NCI-H526 treated with DMSO at 0.1 percent for 48 hours (cell line): Measurements from ENCODE around the gene BFAR.
"Not testable (repeated sequence)": the region's sequence is repeated elsewhere in the genome, so short reads cannot be mapped to it uniquely, and the experiment has no call there.

Experiments used
- DNase-seq: peaks from one replicate; lab custom pipeline; 2025; lab: John Stamatoyannopoulos, UW

The BFAR gene

DNA sequence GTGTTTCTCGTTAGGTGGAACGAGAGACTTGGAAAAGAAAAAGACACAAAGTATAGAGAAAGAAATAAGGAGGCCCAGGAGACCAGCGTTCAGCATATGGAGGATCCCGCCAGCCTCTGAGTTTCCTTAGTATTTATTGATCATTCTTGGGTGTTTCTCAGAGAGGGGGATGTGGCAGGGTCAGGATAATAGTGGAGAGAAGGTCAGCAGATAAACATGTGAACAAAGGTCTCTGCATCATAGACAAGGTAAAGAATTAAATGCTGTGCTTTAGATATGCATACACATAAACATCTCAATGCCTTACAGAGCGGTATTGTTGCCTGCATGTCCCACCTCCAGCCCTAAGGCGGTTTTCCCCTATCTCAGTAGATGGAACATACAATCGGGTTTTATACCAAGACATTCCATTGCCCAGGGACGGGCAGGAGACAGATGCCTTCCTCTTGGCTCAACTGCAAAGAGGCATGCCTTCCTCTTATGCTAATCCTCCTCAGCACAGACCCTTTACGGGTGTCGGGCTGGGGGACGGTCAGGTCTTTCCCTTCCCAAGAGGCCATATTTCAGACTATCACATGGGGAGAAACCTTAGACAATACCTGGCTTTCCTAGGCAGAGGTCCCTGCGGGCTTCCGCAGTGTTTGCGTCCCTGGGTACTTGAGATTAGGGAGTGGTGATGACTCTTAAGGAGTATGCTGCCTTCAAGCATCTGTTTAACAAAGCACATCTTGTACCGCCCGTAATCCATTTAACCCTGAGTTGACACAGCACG lies 3.6 kb downstream of the BFAR start:
- DNase-seq, result not testable (repeated sequence)

- DNase-seq, result not testable (repeated sequence)
These were observed 4.1 kb downstream of the BFAR start for GRCh38 chr16:14636951-14637240.

DNA sequence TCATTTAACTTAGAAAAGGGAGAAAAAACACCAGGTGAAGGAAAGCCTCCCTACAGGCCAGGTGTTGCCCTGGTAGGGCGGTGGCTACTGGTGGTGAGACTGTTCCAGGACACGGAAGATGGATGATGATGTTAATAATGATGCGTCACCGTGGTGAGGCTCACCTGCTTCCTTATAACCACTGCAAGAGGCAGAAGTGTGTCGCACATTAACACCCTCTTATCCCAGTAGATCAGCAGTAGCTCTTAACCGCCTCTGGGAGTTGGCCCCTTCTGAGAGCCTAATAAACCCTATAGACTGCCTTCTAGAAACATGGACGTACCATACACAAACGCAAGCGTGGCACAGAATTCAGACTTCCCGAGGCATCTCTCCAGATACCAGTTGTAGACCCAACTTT lies 7.8 kb downstream of the BFAR start:
- DNase-seq, result no peak

DNA sequence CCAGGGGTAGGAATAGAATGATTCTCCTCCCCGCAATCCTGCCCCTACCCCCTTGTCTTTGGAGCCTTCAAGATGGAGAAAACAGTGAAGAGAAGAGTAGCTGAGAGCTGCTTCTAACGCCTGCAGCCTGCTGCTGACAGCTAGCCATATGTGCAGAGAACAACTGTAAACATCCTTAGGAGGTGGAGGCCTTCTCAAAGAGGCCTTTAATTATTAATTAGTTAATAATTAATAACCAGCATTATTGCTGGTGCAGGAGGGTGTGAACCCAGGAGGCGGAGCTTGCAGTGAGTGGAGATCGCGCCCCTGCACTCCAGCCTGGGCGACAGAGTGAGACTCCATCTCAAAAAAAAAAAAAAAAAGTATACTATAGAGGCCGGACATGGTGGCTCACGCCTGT lies 8.5 kb downstream of the BFAR start:
- DNase-seq, result no peak

DNA sequence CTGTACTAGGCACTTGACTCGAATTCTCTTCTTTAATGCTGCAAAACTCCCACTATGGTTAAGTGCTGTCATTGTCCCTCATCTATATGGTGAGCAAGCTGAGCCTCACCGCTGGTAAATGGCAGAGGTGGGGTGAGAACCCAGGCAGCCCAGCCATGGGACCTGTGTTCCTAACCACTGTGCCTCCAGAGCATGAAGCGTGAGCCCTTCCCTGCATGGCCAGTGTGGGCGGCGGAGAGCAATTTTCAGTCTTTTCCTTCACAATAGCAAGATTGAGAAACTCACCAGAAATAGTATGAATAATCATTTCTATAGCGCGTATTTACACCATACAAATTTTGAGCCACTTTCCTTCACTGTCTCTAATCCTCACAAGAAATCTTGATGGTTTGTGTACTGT lies 9.2 kb downstream of the BFAR start:
- no peak for DNase-seq

DNA sequence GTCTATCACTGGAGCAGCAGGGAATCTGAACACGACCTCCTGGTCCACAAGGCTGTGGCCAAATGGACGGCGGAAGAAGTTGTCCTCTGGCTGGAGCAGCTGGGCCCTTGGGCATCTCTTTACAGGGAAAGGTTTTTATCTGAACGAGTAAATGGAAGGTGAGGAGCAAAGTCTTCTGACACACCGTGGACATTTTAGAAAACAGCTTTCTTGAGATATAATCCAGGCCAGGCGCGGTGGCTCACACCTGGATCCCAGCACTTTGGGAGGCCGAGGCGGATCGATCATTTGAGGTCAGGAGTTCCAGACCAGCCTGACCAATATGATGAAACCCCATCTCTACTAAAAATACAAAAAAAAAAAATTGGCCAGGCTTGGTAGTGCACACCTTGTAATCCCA lies 17.1 kb downstream of the BFAR start:
- no peak for DNase-seq

DNA sequence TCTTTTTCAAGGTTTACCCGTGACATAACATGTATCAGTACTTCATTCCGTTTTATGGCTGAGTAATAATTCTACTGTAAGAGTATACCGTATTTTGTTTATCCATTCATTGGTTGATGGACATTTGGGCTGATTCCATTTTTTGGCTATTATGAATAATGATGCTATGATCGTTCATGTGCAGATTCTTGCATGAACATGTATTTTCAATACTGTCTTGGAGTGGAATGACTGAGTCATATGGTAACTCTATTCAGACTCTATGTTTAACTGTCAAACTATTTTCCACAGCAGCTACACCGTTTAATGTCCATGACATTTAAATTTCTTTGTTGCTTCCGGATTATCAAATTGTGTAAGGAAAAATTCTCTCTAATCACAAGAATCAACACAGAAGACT lies 17.9 kb downstream of the BFAR start:
- DNase-seq, result no peak

DNA sequence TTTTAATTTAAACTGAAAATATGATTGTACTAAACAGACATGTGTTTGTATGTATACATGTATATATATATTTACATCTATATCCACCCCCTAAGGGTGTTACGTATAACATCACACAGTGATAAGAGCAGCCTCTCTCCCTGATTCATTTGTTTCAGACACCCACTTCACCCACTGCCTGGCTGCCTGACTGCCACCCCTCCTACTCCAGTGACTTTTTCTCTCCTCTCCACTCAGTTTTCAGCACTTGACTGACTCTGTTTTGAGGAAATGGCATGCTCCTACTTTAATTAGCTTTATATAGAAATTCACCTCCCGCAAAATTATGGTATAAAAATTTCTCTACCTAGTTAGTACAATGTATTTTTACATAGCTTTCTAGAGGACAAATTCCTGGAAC lies 20.0 kb downstream of the BFAR start:
- no peak for DNase-seq

GRCh38 chr16:14658063-14658462 lies 25.3 kb downstream of the BFAR start:
- no peak for DNase-seq

DNA sequence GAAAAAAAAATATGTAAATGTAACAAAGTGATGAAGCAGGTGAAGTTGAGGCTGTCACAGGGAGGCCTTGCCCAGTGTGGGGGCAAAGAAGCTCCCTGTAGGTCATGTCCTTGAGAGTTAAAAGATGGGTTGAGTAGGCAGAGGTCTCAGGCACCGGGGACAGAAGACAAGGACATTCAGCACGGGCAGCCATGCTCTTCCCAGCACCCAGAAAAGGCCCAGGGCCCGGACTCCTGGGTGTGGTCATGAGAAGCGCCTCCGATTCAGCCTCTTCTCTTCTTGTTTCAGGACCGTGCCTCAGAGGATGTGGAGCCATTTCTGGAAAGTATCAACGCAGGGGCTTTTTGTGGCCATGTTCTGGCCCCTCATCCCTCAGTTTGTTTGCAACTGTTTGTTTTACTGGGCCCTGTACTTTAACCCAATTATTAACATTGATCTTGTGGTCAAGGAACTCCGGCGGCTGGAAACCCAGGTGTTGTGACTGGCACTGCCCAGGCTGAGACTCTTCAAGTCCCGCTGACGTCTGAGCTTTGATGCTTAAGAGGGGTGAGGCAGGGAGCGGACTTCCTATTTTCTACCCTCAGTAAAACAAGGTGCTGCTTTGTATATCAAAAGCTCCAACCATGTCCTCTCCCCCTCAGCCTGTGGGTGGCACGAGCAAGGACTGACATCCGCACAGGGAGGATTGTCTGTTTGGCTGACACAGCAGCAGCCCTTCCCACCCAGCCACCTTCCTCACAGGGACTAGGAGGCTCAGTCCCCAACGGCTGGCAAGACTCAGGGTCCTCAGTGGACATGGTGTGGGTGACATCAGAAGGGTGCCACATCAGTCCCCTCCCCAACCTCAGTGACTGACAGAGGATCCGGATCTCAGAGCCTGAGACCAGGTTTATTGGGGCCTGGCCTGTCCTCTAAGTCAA lies 34.9 kb downstream of the BFAR start:
- no peak for DNase-seq

- DNase-seq, result no peak
These were observed 35.9 kb downstream of the BFAR start for GRCh38 chr16:14668556-14669223.

DNA sequence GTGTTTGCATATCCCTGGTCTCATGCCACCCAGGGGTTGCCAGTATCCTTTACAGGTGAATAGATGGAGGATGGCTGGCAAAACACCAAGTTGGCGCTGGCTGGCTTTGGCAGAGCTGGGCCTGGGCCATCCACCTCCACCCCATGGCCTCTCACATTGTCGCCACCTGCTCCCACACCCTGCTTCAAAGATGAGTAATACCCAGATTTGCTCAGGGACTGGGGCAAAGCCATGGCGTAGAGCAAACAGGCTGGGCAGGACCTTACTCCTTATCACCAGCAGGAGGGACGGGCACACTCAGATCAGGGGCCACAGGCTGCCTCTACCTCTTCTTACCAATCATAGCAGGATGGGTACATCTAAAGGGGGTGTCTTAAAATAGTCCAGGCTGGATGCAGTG lies 37.0 kb downstream of the BFAR start:
- DNase-seq, result no peak

- no peak for DNase-seq
These were observed 39.7 kb downstream of the BFAR start for GRCh38 chr16:14672403-14672971.

DNA sequence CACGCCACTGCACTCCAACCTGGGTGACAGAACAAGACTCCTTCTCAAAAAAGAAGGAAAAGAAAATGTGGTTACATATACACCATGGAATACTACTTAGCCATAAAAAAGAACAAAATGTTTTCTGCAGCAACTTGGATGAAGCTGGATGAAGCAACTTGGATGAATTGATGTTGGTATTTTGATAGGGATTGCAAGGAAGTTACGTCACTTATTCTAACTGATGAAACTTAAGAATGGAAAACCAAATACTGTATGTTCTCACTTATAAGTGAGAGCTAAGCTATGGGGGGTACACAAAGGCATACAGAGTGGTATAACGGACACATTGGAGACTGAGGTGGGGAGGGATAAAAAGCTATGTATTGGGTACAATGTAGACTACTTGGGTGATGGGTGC lies 43.9 kb downstream of the BFAR start:
- DNase-seq, result no peak

- no peak for DNase-seq
These were observed 44.9 kb downstream of the BFAR start for GRCh38 chr16:14677627-14678026.

DNA sequence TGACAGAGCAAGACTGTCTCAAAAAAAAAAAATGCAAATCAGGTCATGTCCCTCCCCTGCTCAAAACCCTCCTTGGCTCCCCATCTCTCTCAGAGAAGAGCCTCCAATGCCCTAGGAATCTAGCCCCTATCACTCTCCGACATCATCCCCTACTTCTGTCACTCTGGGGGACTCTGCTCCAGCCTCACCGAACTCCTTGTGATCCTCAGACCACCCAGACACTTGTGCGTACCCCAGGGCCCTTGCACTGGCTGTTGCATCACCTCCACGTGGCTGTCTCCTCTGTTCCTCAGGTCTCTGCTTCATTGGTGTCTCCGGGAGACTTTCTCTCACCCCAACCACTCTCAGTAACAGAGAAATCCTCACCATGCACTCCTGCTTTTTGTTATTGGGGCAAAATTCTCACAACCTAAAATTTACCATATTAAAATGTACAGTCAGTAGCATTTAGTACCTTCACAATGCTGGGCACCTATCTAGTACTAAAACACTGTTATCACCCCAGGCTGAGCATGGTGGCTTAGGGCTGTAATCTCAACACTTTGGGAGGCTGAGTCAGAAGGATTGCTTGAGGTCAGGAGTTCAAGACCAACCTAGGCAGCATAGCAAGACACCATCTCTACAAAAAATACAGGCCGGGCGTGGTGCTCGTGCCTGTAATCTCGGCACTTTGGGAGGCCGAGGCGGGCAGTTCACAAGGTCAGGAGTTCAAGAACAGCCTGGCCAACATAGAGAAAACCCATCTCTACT lies 46.2 kb downstream of the BFAR start:
- no peak for DNase-seq

GRCh38 chr16:14680396-14680795 lies 47.6 kb downstream of the BFAR start:
- DNase-seq, result not testable (repeated sequence)

DNA sequence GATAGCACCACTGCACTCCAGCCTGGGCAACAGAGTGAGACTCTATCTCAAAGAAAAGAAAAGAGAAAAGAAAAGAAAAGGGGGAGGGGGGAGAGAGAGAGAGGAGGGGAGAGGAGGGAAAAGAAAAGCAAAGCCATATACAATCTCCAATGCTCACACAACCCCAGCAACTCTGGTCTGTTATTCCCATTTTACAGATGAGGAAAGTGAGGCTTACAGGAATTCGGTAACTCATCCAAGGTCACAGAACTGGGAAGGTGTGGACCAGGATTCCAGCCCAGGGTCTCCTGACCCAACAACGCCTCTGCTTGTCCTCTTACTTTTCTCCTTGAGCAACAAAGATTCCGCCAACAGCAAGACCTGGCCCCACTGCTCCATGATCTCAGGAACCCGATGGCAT lies 48.4 kb downstream of the BFAR start:
- no peak for DNase-seq

DNA sequence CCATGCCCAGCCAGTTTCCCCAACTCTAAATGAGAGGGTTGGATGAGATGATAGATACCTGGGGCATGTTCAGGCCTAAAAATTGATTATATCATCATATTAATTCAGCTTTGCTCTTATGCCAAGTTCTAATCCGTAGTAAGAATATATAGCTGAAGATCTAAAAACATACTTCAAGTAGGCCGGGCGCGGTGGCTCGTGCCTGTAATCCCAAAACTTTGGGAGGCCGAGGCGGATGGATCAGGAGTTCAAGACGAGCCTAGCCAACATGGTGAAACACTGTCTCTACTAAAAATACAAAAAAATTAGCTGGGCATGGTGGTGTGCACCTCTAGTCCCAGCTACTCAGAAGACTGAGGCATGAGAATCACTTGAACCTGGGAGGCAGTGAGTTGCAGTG lies 49.4 kb downstream of the BFAR start:
- no peak for DNase-seq

- not testable (repeated sequence) for DNase-seq
These were observed 53.4 kb downstream of the BFAR start for GRCh38 chr16:14685870-14686793.

GRCh38 chr16:14694129-14694528 lies 61.4 kb downstream of the BFAR start, which contains the start of gene PLA2G10:
Gene PLA2G10, minus strand, starts transcription at chr16:14694308. Its CDS starts 79 bp downstream, at chr16:14694229.
- not testable (repeated sequence) for DNase-seq
